ENCODE results near the gene OCEL1. TPM values are rescaled to one million over a fixed set of nuclear protein-coding genes. Genes with fewer than 3 reads are reported as not detected.
A peak's percentile ranks its signal among the peaks of the same experiment; 100 is the strongest.

The OCEL1 gene
- total RNA-seq, 1 donor from 2014 or later: 3.7 TPM

DNA sequence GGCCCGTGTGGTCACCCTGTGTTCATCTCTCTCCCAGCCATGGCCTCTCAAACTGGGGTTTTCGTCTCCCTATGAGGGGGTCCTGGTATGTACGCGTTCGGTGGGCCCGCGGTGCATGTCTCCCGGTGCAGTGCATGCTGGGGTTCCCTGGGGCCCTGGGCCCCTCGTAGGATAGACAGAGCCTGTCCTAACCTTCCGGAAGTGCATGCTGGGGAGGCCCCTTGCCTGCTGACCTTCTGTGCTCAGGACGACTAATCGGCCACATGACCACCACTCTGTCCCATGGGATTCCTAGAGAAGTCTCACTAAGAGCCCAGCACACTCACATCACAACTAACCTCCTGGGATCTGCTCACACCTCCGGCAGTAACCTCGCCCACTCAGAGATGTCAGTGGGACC, 15.7 kb upstream of the OCEL1 start:
- no peak for DNase-seq

DNA sequence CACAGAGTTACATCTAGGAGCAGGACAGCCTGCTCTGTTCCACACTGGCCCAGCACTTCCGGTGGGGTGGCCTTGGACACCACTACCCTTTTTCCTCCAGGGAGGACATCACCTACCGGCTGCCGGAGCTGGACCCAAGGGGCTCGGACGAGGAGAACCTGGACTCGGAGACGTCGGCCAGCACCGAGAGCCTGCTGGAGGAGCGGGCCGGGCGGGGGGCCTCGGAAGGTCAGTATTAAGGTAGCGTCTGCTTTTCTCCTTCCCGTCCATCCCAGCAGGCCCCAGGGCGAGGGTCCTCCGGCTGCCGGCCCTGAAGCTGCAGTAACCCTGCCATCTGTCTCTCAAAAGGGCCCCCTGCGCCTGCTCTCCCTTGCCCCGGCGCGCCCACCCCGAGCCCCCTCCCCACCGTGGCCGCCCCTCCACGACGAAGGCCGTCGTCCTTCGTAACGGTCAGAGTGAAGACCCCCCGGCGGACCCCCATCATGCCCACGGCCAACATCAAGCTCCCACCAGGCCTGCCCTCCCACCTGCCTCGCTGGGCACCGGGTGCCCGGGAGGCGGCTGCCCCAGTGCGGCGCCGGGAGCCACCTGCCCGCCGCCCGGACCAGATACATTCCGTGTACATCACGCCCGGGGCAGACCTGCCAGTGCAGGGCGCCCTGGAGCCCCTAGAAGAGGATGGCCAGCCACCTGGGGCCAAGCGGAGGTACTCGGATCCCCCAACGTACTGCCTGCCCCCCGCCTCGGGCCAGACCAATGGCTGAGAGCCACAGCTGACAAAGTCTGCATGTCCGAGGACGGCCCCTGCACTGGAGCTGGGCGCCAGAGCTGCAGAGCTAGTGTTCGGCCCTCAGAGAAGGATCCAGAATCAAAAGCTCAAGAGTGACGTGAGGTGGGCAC, 14.2 kb upstream of the OCEL1 start:
- no peak for DNase-seq

DNA sequence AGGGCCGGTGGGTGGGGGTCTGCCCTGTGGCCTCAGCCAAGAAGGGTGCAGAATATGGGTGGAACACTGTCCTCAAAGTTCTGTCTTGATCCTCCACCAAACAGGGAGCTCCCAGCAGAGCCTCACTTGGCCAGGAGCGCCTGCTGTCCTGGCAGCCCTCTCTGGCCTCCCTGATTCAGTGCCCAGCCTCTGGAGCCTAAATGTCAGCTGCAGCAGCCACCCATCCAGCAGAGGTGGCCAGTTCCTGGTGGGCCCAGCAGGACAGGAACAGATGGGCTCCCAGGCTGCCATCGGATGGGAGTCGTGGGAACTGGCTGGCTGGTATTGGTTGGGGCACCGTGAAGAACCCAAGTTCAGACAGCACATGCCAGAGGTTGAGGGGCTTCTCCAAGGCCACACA, 12.7 kb upstream of the OCEL1 start:
- DNase-seq: no peak

DNA sequence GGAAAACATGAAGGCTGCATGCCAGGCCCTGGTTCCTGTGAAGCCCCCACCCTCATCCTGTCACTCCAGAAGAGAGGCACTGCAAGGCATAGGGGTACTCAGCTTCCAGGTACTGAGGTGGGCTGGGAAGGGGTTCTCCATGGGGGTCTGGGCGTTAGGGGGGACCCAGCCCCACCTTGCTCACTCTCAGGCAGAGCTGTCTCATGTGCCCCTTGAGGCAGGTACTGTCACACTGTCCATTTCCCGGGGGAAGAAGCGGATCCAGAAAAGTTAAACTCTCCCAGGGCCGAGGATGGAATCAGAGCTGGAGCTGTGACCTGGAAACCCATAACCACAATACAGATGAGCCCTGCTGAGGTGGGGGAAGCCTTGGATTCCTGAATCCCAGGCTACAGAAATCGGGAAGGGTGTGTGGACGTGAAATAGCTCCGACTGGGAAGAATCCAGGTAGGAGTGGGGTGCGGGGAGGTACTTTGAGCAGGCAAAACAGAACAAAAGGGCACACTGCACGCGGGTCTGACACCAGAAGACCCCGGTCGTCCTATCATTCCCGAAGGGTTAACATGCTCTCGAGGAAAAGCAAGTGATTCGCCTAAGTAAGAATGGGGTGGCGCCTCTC, 11.4 kb upstream of the OCEL1 start:
- DNase-seq: no peak

DNA sequence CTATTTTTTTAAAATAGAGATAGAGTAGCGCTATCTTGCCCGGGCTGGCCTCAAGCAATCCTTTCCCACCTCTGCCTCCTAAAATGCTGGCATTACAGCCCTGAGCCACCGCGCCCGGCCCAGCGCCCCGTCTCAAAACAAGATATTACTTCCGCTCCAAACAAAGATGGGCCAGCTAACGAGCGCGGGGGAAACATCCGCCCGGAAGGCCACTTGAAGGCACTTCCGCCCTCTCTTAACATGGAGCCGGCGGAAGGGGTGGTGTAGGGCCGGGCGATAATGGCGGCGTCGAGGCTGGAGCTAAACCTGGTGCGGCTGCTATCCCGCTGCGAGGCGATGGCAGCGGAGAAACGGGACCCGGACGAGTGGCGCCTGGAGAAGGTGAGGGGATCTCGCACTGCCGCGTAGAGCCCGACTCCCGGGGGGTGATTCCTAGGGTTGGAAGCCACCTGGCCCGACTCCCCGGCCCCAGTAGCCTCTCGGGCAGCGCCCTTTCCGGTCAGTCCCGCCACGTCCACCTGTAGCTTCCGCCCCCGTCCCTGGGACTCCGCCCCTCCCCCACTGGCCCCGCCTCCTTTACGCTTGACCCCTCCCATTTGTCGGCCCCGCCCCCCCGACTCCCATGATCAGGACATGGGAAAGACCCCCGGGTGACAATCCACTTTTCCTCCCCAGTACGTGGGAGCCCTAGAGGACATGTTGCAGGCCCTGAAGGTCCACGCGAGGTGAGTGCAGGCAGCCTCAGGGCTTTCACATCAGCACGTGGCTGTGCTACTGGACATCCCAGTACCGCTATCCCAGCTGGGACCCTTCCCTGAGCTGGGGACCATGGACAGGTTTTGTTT, 10.7 kb upstream of the OCEL1 start, which contains the start of gene USE1:
Gene USE1, plus strand, starts transcription at position 231 of the 845 bp plus-strand sequence. Its CDS starts 49 bp downstream, at position 280.
- DNase-seq: peak; percentile 92

DNA sequence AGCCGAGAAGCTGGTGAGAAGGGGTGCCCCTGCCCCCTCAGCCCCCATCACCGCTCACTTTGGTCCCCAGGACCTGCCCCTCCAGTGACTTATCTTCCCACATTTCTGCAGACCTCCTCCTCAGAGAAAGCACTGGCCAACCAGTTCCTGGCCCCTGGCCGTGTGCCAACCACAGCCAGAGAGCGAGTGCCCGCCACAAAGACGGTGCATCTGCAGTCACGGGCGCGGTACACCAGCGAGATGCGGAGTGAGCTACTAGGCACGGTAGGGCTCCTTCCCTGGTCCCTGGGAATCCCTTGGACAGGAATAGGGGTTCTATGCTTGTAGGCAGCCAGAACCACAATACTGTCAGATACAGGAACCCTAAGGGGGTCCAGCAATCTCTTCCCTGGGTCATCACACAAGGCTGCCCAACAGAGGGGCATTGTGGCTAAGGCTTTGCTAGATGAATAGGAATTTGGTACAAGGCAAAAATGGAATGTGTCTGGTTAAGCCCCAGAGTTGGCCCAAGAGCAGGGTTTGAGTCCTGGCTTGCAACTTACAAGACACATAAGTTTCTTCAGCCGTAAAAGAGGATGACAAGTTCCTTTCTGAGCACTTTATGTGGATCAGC, 9.9 kb upstream of the OCEL1 start:
- no peak for DNase-seq

DNA sequence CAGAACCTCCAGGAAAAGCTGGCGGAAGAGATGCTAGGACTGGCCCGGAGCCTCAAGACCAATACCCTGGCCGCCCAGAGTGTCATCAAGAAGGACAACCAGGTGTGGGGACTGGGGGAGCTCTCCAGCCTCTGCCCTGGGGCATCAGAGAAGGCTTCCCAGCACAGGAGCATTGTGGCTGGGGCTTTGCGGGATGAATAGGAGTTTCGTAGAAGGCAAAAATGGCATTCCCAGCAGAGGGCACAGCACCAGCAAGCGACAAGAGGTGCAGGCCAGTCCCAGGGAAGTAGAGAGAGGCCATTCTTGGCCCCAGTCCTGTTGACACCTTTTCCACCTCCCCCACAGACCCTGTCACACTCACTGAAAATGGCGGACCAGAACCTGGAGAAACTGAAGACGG, 6.7 kb upstream of the OCEL1 start:
- no peak for DNase-seq

DNA sequence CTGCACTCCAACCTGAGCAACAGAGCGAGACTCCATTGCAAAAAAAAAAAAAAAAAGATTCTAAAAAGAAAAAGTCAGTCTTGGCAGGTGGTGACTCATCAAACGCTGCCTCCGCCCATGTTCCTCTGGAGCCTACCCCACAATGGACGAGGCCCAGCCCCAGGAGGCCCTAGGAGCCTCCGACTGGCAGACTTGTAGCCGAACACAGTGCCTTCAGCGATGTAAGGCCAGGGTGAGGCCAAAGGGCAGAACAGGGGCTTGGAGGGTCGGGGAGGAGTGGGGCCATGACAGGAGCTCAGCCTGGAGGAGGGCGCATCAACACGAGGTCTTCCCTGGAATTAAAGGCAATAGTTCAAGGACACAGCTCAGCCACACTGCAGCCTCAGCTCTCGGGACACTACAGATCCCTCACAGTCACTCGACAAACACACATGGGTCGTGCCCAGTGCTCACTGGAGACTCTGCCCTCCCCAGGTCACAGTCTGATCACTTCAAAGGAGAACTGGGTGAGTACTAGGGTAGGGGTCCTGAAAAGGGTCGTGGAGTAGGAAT, 5.7 kb upstream of the OCEL1 start:
- no peak for DNase-seq

DNA sequence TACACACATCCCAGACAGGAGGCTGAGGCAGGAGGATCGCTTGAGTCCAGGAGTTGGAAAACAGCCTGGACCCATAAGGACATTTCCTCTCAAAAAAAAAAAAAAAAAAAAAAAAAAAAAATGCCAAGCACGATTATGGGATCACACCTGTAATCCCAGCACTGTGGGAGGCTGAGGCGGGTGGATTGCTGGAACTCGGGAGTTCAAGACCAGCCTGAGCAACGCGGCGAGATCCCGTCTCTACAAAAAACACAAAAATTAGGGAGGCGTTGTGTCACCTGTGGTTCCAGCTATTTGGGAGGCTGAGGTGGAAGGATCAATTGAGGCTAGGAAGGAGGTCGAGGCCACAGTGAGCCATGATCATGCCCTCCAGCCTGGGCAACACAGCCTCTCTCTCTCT, 973 bp upstream of the OCEL1 start:
- DNase-seq: no peak

DNA sequence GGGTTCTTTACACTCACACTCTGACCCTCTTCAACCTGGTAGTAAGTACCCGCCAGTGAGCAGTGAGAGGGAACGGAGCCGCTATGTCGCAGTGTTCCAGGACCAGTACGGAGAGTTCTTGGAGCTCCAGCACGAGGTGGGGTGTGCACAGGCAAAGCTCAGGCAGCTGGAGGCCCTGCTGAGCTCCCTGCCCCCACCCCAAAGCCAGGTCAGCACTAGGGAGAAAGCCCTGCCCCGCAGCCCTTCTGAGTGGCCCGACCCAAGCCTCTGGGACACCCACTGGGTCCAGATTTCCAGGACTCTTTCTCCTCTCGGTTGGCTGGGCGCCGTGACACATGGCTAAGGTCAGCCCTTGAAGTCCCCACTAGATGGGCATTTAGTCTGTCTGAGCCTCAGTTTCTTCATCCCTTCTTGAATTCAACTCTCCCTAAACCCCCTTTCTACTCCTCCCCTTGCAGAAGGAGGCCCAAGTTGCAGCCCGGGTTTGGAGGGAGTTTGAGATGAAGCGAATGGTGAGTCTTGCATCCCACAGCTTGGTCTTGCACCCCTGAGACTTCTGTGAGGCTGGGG, 1.9 kb downstream of the OCEL1 start:
- DNase-seq: no peak

DNA sequence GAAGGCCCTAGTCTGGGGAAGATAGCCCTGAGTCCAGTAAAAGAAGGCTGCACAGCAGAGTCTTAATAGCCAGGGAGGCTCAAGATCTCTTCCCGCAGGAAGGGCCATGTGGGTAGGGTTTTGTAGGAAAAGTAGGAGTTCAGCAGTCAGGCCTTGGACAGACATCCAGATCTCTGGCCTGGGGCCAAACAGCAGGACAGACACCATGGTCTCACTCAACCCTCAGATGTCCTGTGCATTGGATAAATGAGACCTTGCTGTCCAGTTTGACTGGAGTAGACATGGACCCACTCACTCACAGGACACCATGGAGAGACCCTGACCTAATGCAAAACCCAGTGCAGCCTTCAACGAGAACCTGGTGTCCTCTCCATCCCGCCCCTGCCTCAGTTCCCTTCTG, 3.9 kb downstream of the OCEL1 start:
- no peak for DNase-seq

DNA sequence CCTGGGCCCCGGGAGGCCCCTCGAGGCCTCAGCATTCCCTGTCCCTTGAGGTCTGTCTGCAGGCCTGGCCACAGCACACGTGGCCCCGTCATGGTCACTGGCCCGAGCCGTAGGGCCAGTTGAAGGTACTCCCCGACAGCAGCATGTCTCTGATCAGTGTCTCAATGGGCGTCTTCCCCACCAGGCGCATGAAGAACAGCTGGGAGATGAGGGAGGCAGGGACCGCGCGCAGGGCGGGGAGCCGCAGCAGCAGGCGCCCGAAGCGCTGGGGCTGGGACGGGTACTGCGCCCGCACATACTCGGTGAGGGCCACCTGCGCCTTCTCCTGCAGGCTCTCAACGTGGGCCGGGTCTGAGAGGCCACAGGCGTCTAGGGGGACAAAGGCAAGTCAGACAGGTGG, 6.2 kb downstream of the OCEL1 start:
- DNase-seq: no peak

DNA sequence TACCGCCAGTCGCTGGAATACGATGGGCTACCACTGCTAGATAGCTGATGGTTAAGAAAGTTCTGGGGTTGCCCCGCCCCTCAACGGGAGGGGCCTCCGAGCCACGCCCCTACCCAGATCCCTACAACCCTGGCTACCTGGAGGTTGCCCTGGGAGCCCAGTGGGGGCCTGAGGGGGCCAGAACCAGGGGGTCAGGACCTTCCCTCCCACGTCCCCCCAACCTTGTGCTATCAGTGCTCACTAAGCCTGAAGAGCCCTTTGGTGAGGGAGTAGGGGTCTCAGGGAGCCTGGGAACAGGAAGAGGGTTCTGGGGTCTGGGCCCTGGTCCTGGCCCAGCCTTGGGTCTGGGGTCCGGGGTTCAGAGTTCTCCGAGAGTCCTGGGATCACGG, 8.9 kb downstream of the OCEL1 start:
- no peak for DNase-seq

DNA sequence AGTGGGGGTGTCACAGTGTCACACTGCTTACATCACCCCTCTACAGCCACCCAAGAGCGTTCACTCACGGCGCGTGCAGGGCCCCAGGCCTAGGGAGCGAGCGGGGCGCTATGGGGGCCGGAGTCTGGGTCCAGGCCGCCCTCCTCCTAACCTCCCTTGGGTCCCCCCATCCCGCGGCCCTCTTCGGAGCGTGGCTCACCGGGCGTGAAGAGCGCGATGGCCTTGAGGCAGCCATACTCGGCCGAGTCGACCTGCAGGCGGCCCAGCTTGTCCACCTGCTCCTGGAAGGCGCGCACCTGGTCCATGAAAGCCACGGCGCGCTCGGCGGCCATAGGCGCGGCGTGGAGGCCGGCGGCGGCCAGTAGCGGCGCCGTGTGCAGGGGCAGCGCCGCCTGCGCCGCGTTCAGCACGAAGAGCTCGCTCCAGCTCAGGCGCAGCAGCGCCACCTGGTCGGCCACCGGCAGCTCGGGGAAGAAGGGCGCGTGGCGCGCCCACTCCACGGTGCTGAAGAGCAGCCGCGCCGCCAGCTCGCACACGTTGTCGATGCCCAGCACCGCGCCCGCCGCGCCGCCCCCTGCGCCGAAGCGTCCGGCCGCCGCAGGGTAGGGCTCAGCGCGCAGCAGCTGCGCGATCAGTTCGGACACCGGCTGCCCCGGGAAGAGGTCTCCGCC, 9.4 kb downstream of the OCEL1 start:
- DNase-seq: peak; percentile 21

DNA sequence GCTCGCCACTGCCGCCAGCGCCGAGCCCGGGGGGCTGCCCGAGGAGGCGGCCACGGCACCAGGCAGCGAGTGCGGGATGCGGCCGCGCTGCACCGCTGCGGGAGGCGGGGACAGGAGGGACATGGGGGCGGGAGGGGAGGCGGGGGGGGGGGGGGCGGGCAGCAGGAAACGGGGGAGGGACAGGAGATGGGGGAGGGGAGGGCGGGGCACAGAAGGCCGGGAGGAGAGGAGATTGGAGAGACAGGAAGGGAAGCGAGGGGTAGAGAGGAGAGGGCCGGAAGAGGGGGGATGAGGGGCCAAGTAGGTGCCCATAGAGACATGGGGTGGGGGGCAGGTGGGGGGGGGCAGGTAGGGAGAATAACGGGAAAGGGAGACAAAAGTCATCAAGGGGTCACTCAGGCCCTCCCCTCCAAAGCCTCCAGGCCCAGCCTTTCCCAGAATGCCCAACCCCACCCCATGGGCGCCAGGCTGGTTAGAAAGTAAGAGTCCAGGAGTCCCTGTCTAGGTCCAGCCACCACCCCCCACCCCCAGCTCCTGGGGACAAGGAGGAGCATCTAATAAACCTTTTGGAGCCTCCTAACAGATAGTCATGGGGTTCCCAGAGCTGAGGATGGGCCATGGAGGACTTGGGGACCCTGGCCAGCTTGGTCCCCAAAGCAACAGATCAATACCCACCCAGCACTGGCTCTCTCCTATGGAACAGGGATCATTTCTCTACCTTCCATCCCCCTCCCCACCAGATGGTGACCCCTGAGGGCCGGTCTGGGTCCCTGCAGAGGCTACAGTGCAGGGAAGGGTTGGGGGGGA, 10.1 kb downstream of the OCEL1 start:
- DNase-seq: no peak

DNA sequence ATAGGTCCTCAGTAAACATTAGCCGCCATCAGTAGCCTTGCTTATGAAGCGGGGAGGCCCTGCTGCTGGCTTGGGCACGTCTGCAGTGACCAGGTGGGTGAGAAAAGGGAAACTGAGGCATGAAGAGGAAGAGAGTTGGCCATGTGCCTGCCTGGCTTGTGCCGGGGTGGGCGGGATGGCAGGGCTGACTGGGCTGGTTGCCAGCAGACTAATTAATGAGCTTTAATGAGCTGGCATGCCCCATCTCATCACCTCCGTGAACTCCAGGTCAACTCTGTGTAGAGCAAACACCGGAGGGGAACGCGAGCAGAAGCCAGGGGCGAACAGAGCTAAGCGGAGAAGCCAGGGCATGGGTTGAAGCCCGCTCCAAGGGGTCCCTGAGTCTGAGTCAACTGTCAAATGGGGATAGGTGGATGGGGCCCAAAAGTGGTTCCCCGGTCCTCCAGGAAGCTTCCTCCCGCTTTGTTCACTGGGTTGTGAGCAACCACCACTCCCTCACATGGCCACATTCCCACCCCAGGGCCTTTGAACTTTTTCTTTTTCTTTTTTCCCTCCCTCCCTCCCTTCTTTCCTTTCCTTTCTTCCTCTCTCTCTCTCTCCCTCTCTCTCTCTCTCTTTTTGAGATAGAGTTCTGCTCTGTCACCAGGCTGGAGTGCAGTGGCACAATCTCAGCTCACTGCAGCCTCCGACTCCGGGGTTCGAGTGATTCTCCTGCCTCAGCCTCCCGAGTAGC, 11.0 kb downstream of the OCEL1 start:
- no peak for DNase-seq

DNA sequence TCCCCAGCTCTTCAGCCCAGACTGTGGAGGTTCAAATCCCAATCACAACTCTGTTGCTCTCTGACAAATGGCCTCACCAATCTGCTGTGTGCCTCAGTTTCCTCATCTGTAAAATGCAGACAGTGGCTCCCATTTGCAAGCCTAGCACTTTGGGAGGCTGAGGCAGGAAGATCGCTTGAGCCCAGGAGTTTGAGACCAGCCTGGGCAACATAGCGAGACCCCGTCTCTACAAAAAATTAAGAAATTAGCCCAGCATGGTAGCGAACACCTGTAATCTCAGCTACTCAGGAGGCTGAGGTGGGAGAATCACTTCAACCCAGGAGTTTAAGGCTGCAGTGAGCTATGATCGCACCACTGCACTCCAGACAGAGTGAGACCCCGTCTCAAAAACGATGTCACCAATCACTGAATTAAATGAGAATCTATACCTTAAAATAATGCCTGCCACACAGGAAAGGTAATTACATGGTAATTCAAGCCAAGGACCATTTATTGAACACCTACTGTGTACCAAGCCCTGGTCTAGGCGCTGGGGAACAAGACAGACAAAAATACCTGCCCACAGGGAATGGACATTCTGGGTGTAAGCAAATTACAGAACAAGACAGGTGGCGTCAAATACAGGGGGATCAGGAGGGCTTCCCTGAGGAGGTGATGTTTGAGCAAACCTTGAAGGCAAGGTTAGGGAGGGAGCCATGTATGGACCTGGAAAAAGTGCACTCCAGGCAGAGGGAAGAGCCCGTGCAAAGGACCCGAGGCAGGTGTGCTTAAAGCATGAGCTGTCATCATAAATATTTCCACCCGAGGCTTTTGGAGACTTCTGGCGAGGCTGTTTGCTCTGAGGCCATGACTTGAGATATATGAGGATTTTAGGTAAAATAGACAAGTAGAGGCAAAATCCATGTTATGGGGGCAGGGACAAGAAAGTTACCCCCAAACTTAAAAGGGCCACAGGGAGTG, 12.0 kb downstream of the OCEL1 start:
- no peak for DNase-seq

DNA sequence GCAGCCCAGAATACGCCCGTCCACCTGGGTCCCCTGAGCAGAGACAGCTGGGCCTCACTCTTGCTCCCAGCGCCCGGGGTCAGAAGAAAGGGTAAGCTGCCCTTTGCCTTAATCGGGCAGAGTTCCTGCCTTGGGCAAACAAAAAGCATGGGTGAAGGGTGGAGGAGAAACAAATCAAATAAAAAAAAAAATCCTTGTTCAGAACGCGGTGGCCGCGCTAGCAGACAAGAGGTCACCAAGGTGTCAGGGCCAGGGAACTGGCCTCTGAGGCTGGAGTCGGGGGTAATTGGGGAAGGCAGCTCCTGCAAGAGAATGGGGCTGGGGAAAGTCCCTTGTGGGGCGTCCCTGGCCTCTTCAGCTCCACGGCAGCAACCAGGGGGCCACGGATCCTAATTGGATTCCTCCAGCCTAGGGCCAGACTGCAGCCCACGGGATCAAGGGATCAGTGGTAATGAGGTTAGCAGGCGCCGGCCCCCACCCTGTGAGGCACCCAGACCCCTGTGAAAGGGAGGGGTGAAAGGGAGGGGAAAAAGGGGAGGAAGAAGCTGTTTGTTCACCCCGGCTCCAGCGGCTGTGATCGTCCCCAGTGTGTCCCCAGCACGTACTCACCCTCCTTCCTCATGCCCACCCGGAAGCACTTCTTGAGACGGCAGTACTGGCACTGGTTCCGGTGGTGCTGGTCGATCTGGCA, 14.2 kb downstream of the OCEL1 start:
- DNase-seq: no peak
